Right lobe of liver (tissue), 4 donors: Measurements from ENCODE around the gene KCNT2.

Experiments used
- CTCF ChIP-seq, 4 donors: fragments of 200-600 bp in 3 of 4; fragments of 450-650 bp in 1 of 4; IDR thresholded peaks; one replicate each; pipeline versions ENCODE4 v1.5.1 to v1.8.0; 2016 to 2022; ENCODE audit warnings: antibody characterized with exemption in 4 of 4, mild to moderate bottlenecking in 2 of 4
- POLR2A ChIP-seq: fragments of 450-650 bp; IDR thresholded peaks from one replicate; pipeline ENCODE4 v1.6.1; 2017; ENCODE audit warnings: antibody characterized with exemption, mild to moderate bottlenecking
- donor health status: DM: no; HTN: no; CAD: no.
- donor health status: DM: no; HTN: no; CAD: no.
- donor health status: DM: no; HTN: yes; CAD: no.

- TF ChIP-seq CTCF (IDR thresholded peaks at IDR 0.05), result no peak
- no peak for TF ChIP-seq POLR2A
These were observed 175.2 kb downstream of the KCNT2 start for GRCh38 chr1:196433000-196433399.
